ENCODE results near the gene NLGN4X.

NLGN4X gene

DNA sequence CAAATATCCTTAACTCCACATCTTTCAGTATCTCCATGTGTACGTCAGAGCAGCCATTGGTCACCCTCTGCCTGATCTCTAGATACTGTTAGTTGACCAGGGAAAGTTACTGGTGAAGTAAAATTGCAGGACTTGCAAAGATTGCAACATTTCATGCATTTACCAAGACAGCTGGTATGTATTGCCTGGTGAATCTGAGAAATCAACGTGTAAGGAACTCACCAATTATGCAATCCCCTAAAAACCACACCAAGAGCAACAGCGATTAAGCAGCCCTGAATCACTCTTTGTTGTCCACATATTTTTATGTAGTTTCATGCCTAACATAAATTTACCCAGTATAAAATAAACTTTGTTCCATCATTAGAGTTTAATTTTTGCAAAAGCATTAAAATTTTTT lies 271.2 kb downstream of the NLGN4X start:
- peak in 1 of 2 experiments; percentile 16 for DNase-seq (ENCODE audit: low read depth in 1 of 2, low spot score in 1 of 2)
- Histone ChIP-seq H3K27ac (replicated peaks) (no peak overlapping the region), H3K4me3 (replicated peaks; ENCODE audit: insufficient read depth, low read length) (no peak overlapping the region)

DNA sequence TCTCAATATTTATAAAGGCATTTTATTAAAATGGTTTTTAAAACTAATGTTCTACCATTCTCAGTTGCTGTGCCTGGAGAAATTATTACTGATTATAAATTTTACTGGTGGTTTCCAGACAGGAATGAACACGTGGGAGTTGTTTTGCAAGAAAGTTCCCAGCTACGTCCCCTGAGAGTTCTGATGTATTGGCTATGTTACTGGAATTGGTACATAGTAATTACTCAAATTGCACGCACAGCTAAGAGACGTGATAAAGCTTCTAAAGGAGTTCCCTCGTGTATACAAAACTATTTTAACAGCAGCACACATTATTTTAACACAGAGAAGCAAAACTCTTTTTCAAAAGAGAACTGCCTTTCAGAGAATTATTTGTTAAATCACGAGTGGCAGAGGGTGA lies 292.2 kb downstream of the NLGN4X start:
- TF ChIP-seq, protein P1, sequence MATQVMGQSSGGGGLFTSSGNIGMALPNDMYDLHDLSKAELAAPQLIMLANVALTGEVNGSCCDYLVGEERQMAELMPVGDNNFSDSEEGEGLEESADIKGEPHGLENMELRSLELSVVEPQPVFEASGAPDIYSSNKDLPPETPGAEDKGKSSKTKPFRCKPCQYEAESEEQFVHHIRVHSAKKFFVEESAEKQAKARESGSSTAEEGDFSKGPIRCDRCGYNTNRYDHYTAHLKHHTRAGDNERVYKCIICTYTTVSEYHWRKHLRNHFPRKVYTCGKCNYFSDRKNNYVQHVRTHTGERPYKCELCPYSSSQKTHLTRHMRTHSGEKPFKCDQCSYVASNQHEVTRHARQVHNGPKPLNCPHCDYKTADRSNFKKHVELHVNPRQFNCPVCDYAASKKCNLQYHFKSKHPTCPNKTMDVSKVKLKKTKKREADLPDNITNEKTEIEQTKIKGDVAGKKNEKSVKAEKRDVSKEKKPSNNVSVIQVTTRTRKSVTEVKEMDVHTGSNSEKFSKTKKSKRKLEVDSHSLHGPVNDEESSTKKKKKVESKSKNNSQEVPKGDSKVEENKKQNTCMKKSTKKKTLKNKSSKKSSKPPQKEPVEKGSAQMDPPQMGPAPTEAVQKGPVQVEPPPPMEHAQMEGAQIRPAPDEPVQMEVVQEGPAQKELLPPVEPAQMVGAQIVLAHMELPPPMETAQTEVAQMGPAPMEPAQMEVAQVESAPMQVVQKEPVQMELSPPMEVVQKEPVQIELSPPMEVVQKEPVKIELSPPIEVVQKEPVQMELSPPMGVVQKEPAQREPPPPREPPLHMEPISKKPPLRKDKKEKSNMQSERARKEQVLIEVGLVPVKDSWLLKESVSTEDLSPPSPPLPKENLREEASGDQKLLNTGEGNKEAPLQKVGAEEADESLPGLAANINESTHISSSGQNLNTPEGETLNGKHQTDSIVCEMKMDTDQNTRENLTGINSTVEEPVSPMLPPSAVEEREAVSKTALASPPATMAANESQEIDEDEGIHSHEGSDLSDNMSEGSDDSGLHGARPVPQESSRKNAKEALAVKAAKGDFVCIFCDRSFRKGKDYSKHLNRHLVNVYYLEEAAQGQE (IDR thresholded peaks at IDR 0.05; ENCODE audit: insufficient replicate concordance, low read depth): no peak
- TF ChIP-seq, protein P2, sequence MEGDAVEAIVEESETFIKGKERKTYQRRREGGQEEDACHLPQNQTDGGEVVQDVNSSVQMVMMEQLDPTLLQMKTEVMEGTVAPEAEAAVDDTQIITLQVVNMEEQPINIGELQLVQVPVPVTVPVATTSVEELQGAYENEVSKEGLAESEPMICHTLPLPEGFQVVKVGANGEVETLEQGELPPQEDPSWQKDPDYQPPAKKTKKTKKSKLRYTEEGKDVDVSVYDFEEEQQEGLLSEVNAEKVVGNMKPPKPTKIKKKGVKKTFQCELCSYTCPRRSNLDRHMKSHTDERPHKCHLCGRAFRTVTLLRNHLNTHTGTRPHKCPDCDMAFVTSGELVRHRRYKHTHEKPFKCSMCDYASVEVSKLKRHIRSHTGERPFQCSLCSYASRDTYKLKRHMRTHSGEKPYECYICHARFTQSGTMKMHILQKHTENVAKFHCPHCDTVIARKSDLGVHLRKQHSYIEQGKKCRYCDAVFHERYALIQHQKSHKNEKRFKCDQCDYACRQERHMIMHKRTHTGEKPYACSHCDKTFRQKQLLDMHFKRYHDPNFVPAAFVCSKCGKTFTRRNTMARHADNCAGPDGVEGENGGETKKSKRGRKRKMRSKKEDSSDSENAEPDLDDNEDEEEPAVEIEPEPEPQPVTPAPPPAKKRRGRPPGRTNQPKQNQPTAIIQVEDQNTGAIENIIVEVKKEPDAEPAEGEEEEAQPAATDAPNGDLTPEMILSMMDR (IDR thresholded peaks at IDR 0.05; ENCODE audit: insufficient read depth, low read length): no peak
- TF ChIP-seq POLR2AphosphoS5 (IDR thresholded peaks at IDR 0.05; ENCODE audit: low read depth): no peak
- TF ChIP-seq GABPA (IDR thresholded peaks at IDR 0.05; ENCODE audit: low read depth): no peak
- TF ChIP-seq SPI1 (IDR thresholded peaks at IDR 0.05; ENCODE audit: borderline replicate concordance, low read depth): no peak
- H3K27me3 ChIP-seq (ENCODE audit: insufficient read depth, poor library complexity, severe bottlenecking): no peaks in the 10 kb centered on the region
- DNase-seq (ENCODE audit: low read depth in 1 of 2, low spot score in 1 of 2): no peak
- H3K4me3 ChIP-seq (replicated peaks; ENCODE audit: insufficient read depth, low read length): no peak overlapping the region
- no peak overlapping the region for H3K27ac ChIP-seq (replicated peaks)

More for the DNA sequence above, 271.2 kb downstream of the NLGN4X start:
- TF ChIP-seq GABPA (IDR thresholded peaks at IDR 0.05; ENCODE audit: low read depth) (no peak), POLR2AphosphoS5 (IDR thresholded peaks at IDR 0.05; ENCODE audit: low read depth) (no peak), SPI1 (IDR thresholded peaks at IDR 0.05; ENCODE audit: borderline replicate concordance, low read depth) (no peak)
- TF ChIP-seq, protein P2 (IDR thresholded peaks at IDR 0.05; ENCODE audit: insufficient read depth, low read length): no peak
- TF ChIP-seq, protein P1 (IDR thresholded peaks at IDR 0.05; ENCODE audit: insufficient replicate concordance, low read depth): no peak
- H3K27me3 ChIP-seq (ENCODE audit: insufficient read depth, poor library complexity, severe bottlenecking): no peaks in the 10 kb centered on the region

DNA sequence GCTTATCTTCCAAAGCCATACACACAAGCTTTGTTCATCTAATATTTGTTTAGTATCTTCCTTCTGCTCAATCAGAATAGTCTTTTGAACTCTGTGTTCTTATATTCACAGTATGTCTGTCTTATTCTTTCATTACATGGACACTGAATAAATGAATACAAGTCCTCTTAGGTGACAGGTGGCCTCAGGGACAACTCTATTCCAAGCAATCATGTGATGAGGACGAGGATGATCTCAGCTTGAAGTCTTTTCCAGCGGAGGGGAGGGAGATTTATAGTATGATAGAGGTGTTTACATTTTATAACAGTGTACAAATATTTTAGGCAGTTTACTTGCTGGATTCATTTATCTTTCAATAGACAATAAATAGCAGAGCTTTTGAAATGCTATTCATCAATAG lies 300.4 kb downstream of the NLGN4X start:
- no peak for TF ChIP-seq POLR2AphosphoS5 (IDR thresholded peaks at IDR 0.05; ENCODE audit: low read depth)
- TF ChIP-seq, protein P2 (IDR thresholded peaks at IDR 0.05; ENCODE audit: insufficient read depth, low read length): no peak
- no peak for TF ChIP-seq GABPA (IDR thresholded peaks at IDR 0.05; ENCODE audit: low read depth)
- no peak for TF ChIP-seq SPI1 (IDR thresholded peaks at IDR 0.05; ENCODE audit: borderline replicate concordance, low read depth)
- TF ChIP-seq, protein P1 (IDR thresholded peaks at IDR 0.05; ENCODE audit: insufficient replicate concordance, low read depth): no peak
- no peaks in the 10 kb centered on the region for H3K27me3 ChIP-seq (ENCODE audit: insufficient read depth, poor library complexity, severe bottlenecking)
- DNase-seq (ENCODE audit: low read depth in 1 of 2, low spot score in 1 of 2): no peak
- H3K27ac ChIP-seq (replicated peaks): no peak overlapping the region
- H3K4me3 ChIP-seq (replicated peaks; ENCODE audit: insufficient read depth, low read length): no peak overlapping the region
